Brain microvascular endothelial cell (primary cell): ENCODE measurements around the gene ZBTB16.

ENCODE experiments used
- DNase-seq: peaks from one replicate; pipeline ENCODE4 v3.0.0-alpha.2; 2020
- H3K27ac ChIP-seq: fragments of 250-450 bp; sonication (Bioruptor Pico); 2 replicates; pipeline ENCODE4 v1.5.1; 2020; ENCODE audit warnings: mild to moderate bottlenecking, moderate library complexity
- H3K27me3 ChIP-seq: fragments of 250-450 bp; sonication (Bioruptor Pico); replicated peaks from 2 replicates; pipeline ENCODE4 v1.5.1; 2020; ENCODE audit warnings: mild to moderate bottlenecking
- H3K36me3 ChIP-seq: fragments of 250-450 bp; sonication (Bioruptor Pico); replicated peaks from 2 replicates; pipeline ENCODE4 v1.5.1; 2020; ENCODE audit warnings: mild to moderate bottlenecking
- H3K4me3 ChIP-seq: 2 replicates; pipeline ENCODE4 v1.5.1; 2011; ENCODE audit warnings: low read depth, mild to moderate bottlenecking, control low read depth, low read length, moderate library complexity
- CTCF ChIP-seq: IDR thresholded peaks from 2 replicates; pipeline ENCODE4 v1.5.1; 2011; ENCODE audit warnings: low read depth, mild to moderate bottlenecking, moderate library complexity, low read length, control low read depth, inconsistent platforms; ENCODE audit errors: missing control alignments
- in situ Hi-C: cut with HindIII; loops from 2 replicates; pipeline ENCODE4 v1.10.0; 2017; ENCODE audit warnings: low sequenced_read_pairs, low pct_ligation_motif_present

Gene ZBTB16

GRCh38 chr11:114188851-114189570 is 129.5 kb downstream of the ZBTB16 start:
- Histone ChIP-seq H3K27ac (no peak overlapping the region), H3K27me3 (peaks cover 2% of the 10 kb centered on the region), H3K36me3 (no peaks in the 10 kb centered on the region), H3K4me3 (no peak overlapping the region)
- in situ Hi-C loops: no loop called here
- TF ChIP-seq CTCF: no peak
- DNase-seq: no peak

GRCh38 chr11:114190630-114191029 is 131.1 kb downstream of the ZBTB16 start:
- H3K4me3 ChIP-seq: no peak overlapping the region
- DNase-seq: no peak
- in situ Hi-C loops: no loop called here
- no peak for TF ChIP-seq CTCF
- H3K36me3 ChIP-seq: no peaks in the 10 kb centered on the region
- no peak overlapping the region for H3K27ac ChIP-seq
- no peaks in the 10 kb centered on the region for H3K27me3 ChIP-seq

GRCh38 chr11:114191893-114192292 is 132.4 kb downstream of the ZBTB16 start:
- H3K27ac ChIP-seq: no peak overlapping the region
- no peaks in the 10 kb centered on the region for H3K27me3 ChIP-seq
- H3K4me3 ChIP-seq: no peak overlapping the region
- in situ Hi-C loops: no loop called here
- no peak for TF ChIP-seq CTCF
- no peaks in the 10 kb centered on the region for H3K36me3 ChIP-seq
- no peak for DNase-seq

- H3K36me3 ChIP-seq: no peaks in the 10 kb centered on the region
- in situ Hi-C loops: no loop called here
- H3K27me3 ChIP-seq: no peaks in the 10 kb centered on the region
- no peak for DNase-seq
- no peak overlapping the region for H3K27ac ChIP-seq
- no peak overlapping the region for H3K4me3 ChIP-seq
- TF ChIP-seq CTCF: peak; percentile 28
These were observed 133.4 kb downstream of the ZBTB16 start for GRCh38 chr11:114192841-114193389.

GRCh38 chr11:114193730-114194679 is 134.5 kb downstream of the ZBTB16 start:
- in situ Hi-C loops: no loop called here
- no peak for TF ChIP-seq CTCF
- no peaks in the 10 kb centered on the region for H3K27me3 ChIP-seq
- H3K27ac ChIP-seq: no peak overlapping the region
- no peaks in the 10 kb centered on the region for H3K36me3 ChIP-seq
- no peak overlapping the region for H3K4me3 ChIP-seq
- DNase-seq: no peak
